Omental fat pad (tissue), 4 donors: ENCODE results near the gene TCF7L2. TPM values are rescaled to one million over a fixed set of nuclear protein-coding genes. Genes with fewer than 3 reads are reported as not detected.

Source experiments
- ATAC-seq: fragments of 150-250 bp; one replicate; pipeline ENCODE4 v1.9.1; 2016; ENCODE audit warnings: mild to moderate bottlenecking, moderate library complexity; ENCODE audit not compliant: low FRiP score
- DNase-seq: peaks from one replicate; pipeline ENCODE4 v3.0.0-alpha.2; 2019; ENCODE audit warnings: low spot score
- total RNA-seq, 4 donors: library from RNA; depleted of rRNA; stranded (reverse); fragments of >200 nt; gene quantifications; one replicate each; pipeline ENCODE4 v1.1.0, GENCODE V29; 2016
- TF ChIP-seq, protein P1 (sequence below), 3 donors: fragments of 450-650 bp; IDR thresholded peaks; one replicate each; pipeline ENCODE4 v1.5.1; 2016 to 2017; ENCODE audit warnings: antibody characterized with exemption in 3 of 3, mild to moderate bottlenecking in 3 of 3, moderate library complexity in 2 of 3

TCF7L2 gene
- total RNA-seq, 4 donors from 2014 or later: 22.5 to 30.6 (median 28.5) TPM

GRCh38 chr10:112973046-112973445, 23.0 kb downstream of the TCF7L2 start:
- TF ChIP-seq, protein P1, sequence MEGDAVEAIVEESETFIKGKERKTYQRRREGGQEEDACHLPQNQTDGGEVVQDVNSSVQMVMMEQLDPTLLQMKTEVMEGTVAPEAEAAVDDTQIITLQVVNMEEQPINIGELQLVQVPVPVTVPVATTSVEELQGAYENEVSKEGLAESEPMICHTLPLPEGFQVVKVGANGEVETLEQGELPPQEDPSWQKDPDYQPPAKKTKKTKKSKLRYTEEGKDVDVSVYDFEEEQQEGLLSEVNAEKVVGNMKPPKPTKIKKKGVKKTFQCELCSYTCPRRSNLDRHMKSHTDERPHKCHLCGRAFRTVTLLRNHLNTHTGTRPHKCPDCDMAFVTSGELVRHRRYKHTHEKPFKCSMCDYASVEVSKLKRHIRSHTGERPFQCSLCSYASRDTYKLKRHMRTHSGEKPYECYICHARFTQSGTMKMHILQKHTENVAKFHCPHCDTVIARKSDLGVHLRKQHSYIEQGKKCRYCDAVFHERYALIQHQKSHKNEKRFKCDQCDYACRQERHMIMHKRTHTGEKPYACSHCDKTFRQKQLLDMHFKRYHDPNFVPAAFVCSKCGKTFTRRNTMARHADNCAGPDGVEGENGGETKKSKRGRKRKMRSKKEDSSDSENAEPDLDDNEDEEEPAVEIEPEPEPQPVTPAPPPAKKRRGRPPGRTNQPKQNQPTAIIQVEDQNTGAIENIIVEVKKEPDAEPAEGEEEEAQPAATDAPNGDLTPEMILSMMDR (IDR thresholded peaks at IDR 0.05): no peak
- ATAC-seq (no peak), DNase-seq (no peak)

- no peak for DNase-seq
- TF ChIP-seq, protein P1 (IDR thresholded peaks at IDR 0.05): no peak
- no peak for ATAC-seq
Measured at GRCh38 chr10:112973805-112974204, 23.8 kb downstream of the TCF7L2 start.

DNA sequence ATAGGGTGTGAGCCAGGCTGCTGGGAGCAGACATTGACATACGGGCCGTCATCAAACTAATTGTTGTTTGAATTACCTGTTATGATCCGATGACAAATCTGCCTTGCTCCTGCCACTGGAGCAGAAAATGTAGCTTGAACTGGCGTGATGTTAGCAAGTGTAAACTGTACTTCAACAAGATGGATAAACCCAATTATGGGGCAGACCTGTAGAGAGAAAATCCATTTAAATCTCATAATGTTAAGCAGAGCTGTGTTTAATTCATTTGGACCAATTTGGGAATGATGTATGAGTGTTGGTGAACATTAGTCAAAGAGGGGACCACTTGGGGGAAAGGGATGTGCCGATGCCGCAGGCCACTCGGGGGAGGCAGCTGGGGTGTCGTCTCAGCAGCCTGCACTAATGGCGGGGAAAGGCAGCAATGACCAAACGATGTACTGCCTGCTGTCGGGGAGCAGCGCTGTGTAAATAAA, 27.4 kb downstream of the TCF7L2 start:
- ATAC-seq (no peak), DNase-seq (no peak)
- TF ChIP-seq, protein P1 (IDR thresholded peaks at IDR 0.05): no peak

DNA sequence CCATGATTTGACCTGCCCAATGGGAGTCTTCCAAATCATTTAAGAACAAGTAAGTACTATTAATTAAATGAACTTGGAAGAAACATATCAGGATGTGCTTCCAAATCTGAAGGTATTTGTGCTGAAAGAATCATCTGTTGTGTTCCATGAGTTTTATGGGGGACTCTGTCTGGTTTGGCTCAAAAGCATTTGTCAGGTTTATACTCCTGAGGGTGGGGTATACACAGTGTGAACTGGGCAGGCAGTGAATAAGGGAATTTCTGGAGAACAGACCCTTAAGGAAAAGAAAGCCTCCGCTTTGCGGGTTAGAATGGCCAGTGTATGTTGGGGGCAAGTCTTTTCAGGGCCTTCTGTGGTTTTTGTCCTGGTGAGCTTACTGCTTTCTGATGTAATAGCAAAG, 29.9 kb downstream of the TCF7L2 start:
- ATAC-seq (no peak), DNase-seq (no peak)
- TF ChIP-seq, protein P1 (IDR thresholded peaks at IDR 0.05): no peak

GRCh38 chr10:112980937-112981336, 30.9 kb downstream of the TCF7L2 start:
- TF ChIP-seq, protein P1 (IDR thresholded peaks at IDR 0.05): no peak
- DNase-seq: no peak
- ATAC-seq: no peak

DNA sequence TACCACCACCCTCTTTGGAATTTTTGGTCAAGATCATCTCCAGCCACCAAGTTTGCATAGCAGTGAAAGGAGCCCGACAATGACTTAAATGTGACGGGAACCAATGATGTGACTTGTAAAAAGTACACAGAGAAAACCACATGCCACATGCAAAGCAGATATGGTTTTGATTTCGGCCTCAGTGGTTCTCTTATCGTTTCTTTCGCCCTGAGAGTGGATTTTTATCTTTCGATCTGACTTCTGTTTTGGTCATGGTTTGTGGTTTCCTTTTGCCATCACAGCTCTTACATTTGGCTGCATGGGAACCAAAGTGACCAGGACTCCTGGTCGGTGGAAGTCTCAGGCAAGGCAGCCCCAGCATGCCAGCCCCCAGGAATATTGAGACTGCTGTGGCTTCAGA, 31.5 kb downstream of the TCF7L2 start:
- ATAC-seq: no peak
- TF ChIP-seq, protein P1 (IDR thresholded peaks at IDR 0.05): no peak
- DNase-seq: no peak

GRCh38 chr10:112983444-112984056, 33.5 kb downstream of the TCF7L2 start:
- ATAC-seq (no peak), DNase-seq (no peak)
- TF ChIP-seq, protein P1 (IDR thresholded peaks at IDR 0.05): no peak
